HS-5 (cell line): ENCODE data around the gene BSCL2.
"Not testable (repeated sequence)": the region's sequence is repeated elsewhere in the genome, so short reads cannot be mapped to it uniquely, and the experiment has no call there.

Experiments
- DNase-seq: peaks from one replicate; pipeline ENCODE4 v3.0.0-alpha.2; 2012; ENCODE audit warnings: low read depth

BSCL2 gene

GRCh38 chr11:62654297-62654696, 52.9 kb downstream of the BSCL2 start:
- DNase-seq: no peak

- DNase-seq: no peak
Measured at GRCh38 chr11:62652161-62653006, 54.8 kb downstream of the BSCL2 start.

GRCh38 chr11:62650283-62650682, 56.9 kb downstream of the BSCL2 start:
- DNase-seq: not testable (repeated sequence)

DNA sequence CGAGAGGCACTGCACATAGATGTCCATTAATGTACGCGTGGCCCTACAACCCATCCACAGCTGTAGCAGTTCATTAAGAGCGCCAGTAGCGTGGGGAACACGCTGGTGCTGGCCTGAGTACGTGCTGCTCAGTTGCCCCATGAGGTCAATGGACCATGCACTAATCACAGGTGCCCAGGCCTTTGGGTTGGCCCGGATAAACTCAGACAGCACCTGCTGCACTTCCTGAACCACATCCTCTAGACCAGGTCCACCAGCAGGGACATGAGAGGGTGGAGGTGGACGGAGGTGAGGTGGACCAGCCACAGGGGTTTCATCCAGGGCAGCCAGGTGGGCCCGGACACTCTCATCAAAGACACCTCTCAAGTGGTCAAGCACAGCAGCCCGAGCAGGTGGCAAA, 57.7 kb downstream of the BSCL2 start:
- DNase-seq: no peak

DNA sequence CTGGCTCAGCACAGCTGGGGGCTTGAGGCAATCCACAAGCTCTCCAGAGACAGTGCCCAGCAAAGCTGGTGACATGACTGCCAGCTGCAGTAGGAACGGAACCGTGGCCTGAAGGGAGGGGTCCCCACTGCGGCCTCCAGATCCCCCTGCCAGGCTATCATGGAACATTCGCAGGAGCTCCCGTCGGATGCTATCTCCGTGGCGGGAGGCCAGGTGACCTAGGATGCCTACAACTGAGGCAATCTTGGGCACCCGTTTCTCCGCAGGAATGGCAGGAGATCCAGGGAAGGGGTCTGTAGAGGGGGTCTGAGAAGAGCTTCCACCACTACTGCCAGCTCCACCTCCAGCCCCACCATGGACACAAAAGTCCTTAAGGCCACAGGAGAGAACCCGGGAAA, 58.3 kb downstream of the BSCL2 start:
- no peak for DNase-seq

DNA sequence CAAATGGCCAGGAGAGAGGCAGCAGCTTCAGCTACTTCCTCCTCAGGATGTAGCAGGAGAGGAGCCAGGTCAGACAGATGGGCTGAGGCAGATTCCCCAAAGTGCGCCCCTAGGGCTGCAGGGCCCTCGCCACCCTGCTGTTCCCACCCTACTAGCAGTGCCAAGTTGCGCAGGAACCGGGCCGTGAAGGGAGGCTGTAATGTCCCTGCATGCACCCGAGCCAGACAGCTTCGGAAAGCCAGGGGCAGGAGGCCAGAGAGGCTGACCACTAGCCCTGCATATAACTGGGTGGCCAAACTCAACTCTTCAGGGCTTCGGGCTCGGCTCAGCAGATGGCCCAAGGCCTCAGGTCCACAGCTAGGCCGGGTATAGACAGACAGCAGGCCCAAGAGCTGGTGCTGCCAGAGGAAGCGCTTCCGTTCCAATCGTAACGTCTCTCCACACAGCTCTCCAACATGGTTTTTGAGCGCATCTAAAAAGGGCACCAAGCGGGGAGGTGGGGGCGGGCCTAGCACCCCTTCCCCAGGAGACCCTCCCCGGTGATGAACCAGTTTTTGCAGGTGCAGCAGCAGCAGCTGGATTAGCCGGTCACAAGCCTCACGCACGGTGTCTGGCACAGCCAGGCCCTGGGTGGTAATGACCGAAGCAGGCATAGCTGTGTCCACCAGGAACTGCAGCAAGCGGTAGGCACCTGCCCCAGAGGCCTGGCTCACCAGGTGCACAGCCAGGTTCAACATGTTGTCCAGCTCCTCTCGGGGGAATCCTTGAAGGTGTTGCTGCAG, 58.8 kb downstream of the BSCL2 start:
- no peak for DNase-seq

DNA sequence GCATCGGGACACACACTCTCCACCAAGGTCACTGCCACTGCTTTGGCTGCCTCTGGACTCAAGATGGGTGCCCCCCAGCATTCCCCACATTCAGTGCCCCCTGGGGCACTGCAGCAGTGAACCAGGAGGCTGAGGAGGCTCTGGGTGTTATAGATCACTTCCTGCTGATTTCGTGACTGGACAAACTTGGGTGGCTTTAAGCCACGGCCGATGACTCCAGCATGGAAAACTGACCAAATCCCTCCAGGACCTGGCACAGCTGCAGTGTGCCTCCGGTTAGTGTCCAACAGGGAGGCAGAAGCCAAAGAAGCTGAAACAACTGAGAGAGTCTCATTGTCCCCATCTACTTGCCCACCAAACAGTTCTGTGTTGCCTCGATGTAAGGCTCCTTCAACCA, 59.6 kb downstream of the BSCL2 start:
- no peak for DNase-seq

- no peak for DNase-seq
Measured at GRCh38 chr11:62646825-62647608, 60.2 kb downstream of the BSCL2 start.

GRCh38 chr11:62645946-62646824, 61.0 kb downstream of the BSCL2 start, which contains the start of gene GANAB:
GANAB (minus strand) TSS chr11:62646613; CDS start chr11:62646599, 14 bp downstream.
- DNase-seq: peak; percentile 86

DNA sequence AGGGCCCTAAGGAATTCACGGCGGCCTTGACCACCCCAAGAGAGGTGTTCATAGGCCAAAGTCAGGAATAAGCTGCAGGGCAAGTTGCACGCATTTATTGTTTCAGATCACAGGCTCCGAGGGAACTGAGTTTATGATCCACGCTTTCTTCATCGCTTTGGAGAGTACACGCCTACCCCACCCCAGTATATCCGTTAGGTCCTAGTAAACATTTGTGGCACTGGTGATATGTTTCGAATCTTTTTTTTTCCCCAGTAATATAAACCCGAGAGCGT, 61.6 kb downstream of the BSCL2 start:
- no peak for DNase-seq

- DNase-seq: no peak
Measured at GRCh38 chr11:62644220-62644619, 63.0 kb downstream of the BSCL2 start.
